NAMALWA (cell line): Measurements from ENCODE around the gene KAZN.
A peak's percentile ranks its signal among the peaks of the same experiment; 100 is the strongest.

Experiments used
- DNase-seq: peaks from one replicate; pipeline ENCODE4 v3.0.0-alpha.2; 2015; ENCODE audit warnings: low spot score

The KAZN gene

GRCh38 chr1:14980621-14981218 lies 382.2 kb downstream of the KAZN start:
- no peak for DNase-seq

GRCh38 chr1:14982029-14982428 lies 383.5 kb downstream of the KAZN start:
- no peak for DNase-seq

GRCh38 chr1:14983277-14983676 lies 384.8 kb downstream of the KAZN start:
- DNase-seq = peak; percentile 35

- DNase-seq = no peak
These were observed 387.7 kb downstream of the KAZN start for GRCh38 chr1:14986168-14986567.

GRCh38 chr1:14987829-14988603 lies 389.5 kb downstream of the KAZN start:
- no peak for DNase-seq

GRCh38 chr1:14988636-14989035 lies 390.2 kb downstream of the KAZN start:
- no peak for DNase-seq

- DNase-seq = no peak
These were observed 391.6 kb downstream of the KAZN start for GRCh38 chr1:14989931-14990728.

GRCh38 chr1:14993414-14993813 lies 394.9 kb downstream of the KAZN start:
- DNase-seq = no peak

GRCh38 chr1:14994148-14994547 lies 395.7 kb downstream of the KAZN start:
- no peak for DNase-seq

- DNase-seq = no peak
These were observed 396.5 kb downstream of the KAZN start for GRCh38 chr1:14994841-14995437.

GRCh38 chr1:14996133-14997050 lies 397.9 kb downstream of the KAZN start:
- no peak for DNase-seq

- DNase-seq = no peak
These were observed 399.3 kb downstream of the KAZN start for GRCh38 chr1:14997646-14998276.

GRCh38 chr1:14999441-14999840 lies 401.0 kb downstream of the KAZN start:
- no peak for DNase-seq

- DNase-seq = no peak
These were observed 401.5 kb downstream of the KAZN start for GRCh38 chr1:15000030-15000429.

- DNase-seq = no peak
These were observed 402.2 kb downstream of the KAZN start for GRCh38 chr1:15000671-15001070.

- DNase-seq = no peak
These were observed 402.9 kb downstream of the KAZN start for GRCh38 chr1:15001317-15001915.

GRCh38 chr1:15002325-15002724 lies 403.8 kb downstream of the KAZN start:
- DNase-seq = no peak

- no peak for DNase-seq
These were observed 405.9 kb downstream of the KAZN start for GRCh38 chr1:15004396-15004795.

- no peak for DNase-seq
These were observed 406.6 kb downstream of the KAZN start for GRCh38 chr1:15005116-15005515.

- DNase-seq = no peak
These were observed 408.9 kb downstream of the KAZN start for GRCh38 chr1:15007368-15007767.

GRCh38 chr1:15007842-15008241 lies 409.4 kb downstream of the KAZN start:
- no peak for DNase-seq
